Motor neuron (in vitro differentiated cells): ENCODE data around the gene MCL1. TPM values are rescaled to one million over a fixed set of nuclear protein-coding genes. Genes with fewer than 3 reads are reported as not detected.

Experiments
- ATAC-seq, 8 experiments: fragments of 200-7000 bp; cut with Tn5 transposase; replicated peaks in 6 of 8; 2 replicates each; pipeline ENCODE4 v1.8.0; 2021; ENCODE audit warnings: mild to moderate bottlenecking in 8 of 8, moderate library complexity in 8 of 8
- H3K27ac ChIP-seq, 2 donors: fragments of 250-450 bp; sonication (Bioruptor Pico); 2 replicates each; pipeline ENCODE4 v1.9.0; 2021; ENCODE audit warnings: antibody characterized with exemption in 2 of 2, mild to moderate bottlenecking in 2 of 2, moderate library complexity in 1 of 2
- H3K4me1 ChIP-seq, 2 donors: fragments of 250-450 bp; sonication (Bioruptor Pico); replicated peaks in 1 of 2; 2 replicates each; pipeline ENCODE4 v1.6.1; 2021; ENCODE audit warnings: antibody characterized with exemption in 2 of 2, mild to moderate bottlenecking in 2 of 2, moderate library complexity in 1 of 2
- H3K4me3 ChIP-seq, 5 donors: fragments of 250-450 bp; sonication (Bioruptor Pico); 2 replicates each; pipeline ENCODE4 v1.9.0; 2021; ENCODE audit warnings: antibody characterized with exemption in 5 of 5, mild to moderate bottlenecking in 5 of 5, moderate library complexity in 4 of 5
- WGBS, 10 experiments: fragments of 450-650 bp; shearing (Covaris generic); methylation state at CpG; one replicate each; pipeline ENCODE4 v1.0.0; 2022; 5-methylcytosine and 5-hydroxymethylcytosine counted together
- in situ Hi-C, 9 experiments: fragments of 400-800 bp; cut with MboI; loops; one replicate each; pipeline ENCODE4 v1.15.0; 2021; ENCODE audit warnings: low sequenced_read_pairs in 9 of 9, low pct_unique_long_range_greater_than_20kb in 2 of 9; ENCODE audit not compliant: unreplicated experiment in 9 of 9
- total RNA-seq, 8 experiments: library from RNA; unstranded; fragments of 300-600 nt; gene quantifications; 2 replicates each; pipeline versions ENCODE4 v1.2.3 to v1.2.4, GENCODE V29; 2022

MCL1 gene
- total RNA-seq, 8 experiments from 2014 or later = 125 to 182 (median 142) TPM

- Histone ChIP-seq H3K27ac (peak overlapping the region in 1 of 2 donors; percentile 90), H3K4me3 (no peak overlapping the region), H3K4me1 (peaks cover 33 to 43% of the 10 kb centered on the region in 2 donors)
- ATAC-seq = no peak
- in situ Hi-C loops = loop anchor here in 1 of 9 experiments (25.0 kb wide), 1 partner anchor 101 kb away; no protein-coding TSS in a partner anchor
- 0 to 100% (median 79%) methylated on average over 1 to 3 of the region's 4 CpGs; no CpG with 5 or more reads in 1 of the 10 experiments for WGBS, 10 experiments
Measured at GRCh38 chr1:150563340-150564038, 15.9 kb downstream of the MCL1 start.

- H3K4me1 ChIP-seq = peaks cover 25 to 35% of the 10 kb centered on the region in 2 donors
- H3K27ac ChIP-seq = peak overlapping the region; percentile 82 to 90
- ATAC-seq = peak in 3 of 8 experiments; percentile 0 to 1 (median 0)
- WGBS, 10 experiments = 0 to 13% (median 0%) methylated on average over 1 to 4 of the region's 4 CpGs; no CpG with 5 or more reads in 5 of the 10 experiments
- H3K4me3 ChIP-seq = peak overlapping the region; percentile 23 to 42 (median 31)
- in situ Hi-C loops = loop anchor here in 1 of 9 experiments (25.0 kb wide), 1 partner anchor 100 kb away; no protein-coding TSS in a partner anchor
Measured at GRCh38 chr1:150562446-150563339, 16.7 kb downstream of the MCL1 start.

DNA sequence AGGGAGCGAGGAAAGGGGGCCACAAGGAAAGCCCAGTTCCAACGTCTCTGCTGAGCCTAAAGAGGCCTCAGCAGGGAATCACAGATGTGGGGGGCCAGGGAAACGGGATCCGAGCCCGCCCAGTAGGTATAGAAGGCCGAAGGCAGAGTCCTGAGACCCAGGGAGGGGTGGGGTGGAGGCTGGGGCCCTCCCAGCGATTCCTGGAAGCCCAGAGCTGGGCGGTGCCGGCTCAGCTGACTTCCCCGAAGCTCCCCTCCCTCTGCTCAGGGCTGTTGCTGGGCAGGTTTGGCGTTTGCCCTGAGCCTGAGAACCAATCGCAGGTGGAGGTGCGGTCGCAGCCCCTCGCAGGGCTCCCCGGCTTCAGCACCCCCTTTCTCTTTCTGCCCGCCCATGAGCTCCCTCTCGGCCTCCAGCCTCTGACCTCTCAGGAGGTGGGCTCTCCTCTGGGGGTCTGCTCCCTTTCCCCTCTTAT is 17.4 kb downstream of the MCL1 start:
- ATAC-seq = peak; percentile 17 to 70 (median 56)
- peak overlapping the region; percentile 82 to 90 for H3K27ac ChIP-seq
- in situ Hi-C loops = loop anchor here in 1 of 9 experiments (25.0 kb wide), 1 partner anchor 100 kb away; no protein-coding TSS in a partner anchor
- peaks cover 19 to 29% of the 10 kb centered on the region in 2 donors for H3K4me1 ChIP-seq
- 0 to 10% (median 0%) methylated on average over 2 to 9 of the region's 18 CpGs; no CpG with 5 or more reads in 3 of the 10 experiments for WGBS, 10 experiments
- H3K4me3 ChIP-seq = peak overlapping the region; percentile 23 to 42 (median 31)

GRCh38 chr1:150561254-150561973 is 18.0 kb downstream of the MCL1 start:
- peak; percentile 47 to 85 (median 82) for ATAC-seq
- Histone ChIP-seq H3K4me1 (peaks cover 19 to 25% of the 10 kb centered on the region in 2 donors), H3K4me3 (peak overlapping the region; percentile 23 to 42 (median 31)), H3K27ac (peak overlapping the region; percentile 82 to 90)
- in situ Hi-C loops = loop anchor here in 1 of 9 experiments (25.0 kb wide), 1 partner anchor 99 kb away; no protein-coding TSS in a partner anchor
- 0 to 5% (median 2%) methylated on average over 2 to 20 of the region's 32 CpGs; no CpG with 5 or more reads in 3 of the 10 experiments for WGBS, 10 experiments

- H3K4me1 ChIP-seq = peaks cover 19 to 25% of the 10 kb centered on the region in 2 donors
- 1 to 100% (median 60%) methylated on average over 1 to 14 of the region's 17 CpGs; no CpG with 5 or more reads in 4 of the 10 experiments for WGBS, 10 experiments
- in situ Hi-C loops = loop anchor here in 1 of 9 experiments (25.0 kb wide), 1 partner anchor 98 kb away; no protein-coding TSS in a partner anchor
Measured at GRCh38 chr1:150560576-150561253, 18.7 kb downstream of the MCL1 start.

DNA sequence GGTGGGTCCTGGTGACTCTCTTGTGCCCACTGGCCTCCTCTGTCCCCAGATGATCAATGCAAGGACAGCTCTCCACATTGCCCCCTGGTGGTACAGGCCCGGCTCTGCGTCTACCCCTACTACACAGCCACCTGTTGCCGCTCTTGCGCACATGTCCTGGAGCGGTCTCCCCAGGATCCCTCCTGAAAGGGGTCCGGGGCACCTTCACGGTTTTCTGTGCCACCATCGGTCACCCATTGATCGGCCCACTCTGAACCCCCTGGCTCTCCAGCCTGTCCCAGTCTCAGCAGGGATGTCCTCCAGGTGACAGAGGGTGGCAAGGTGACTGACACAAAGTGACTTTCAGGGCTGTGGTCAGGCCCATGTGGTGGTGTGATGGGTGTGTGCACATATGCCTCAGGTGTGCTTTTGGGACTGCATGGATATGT is 19.4 kb downstream of the MCL1 start:
- WGBS, 10 experiments = 9 to 44% (median 39%) methylated on average over 4 to 8 of the region's 9 CpGs; no CpG with 5 or more reads in 7 of the 10 experiments
- in situ Hi-C loops = loop anchor here in 1 of 9 experiments (25.0 kb wide), 1 partner anchor 98 kb away; no protein-coding TSS in a partner anchor
- no peak overlapping the region for H3K4me3 ChIP-seq
- H3K27ac ChIP-seq = no peak overlapping the region
- peaks cover 19 to 25% of the 10 kb centered on the region in 2 donors for H3K4me1 ChIP-seq
- no peak for ATAC-seq

More at GRCh38 chr1:150560576-150561253, 18.7 kb downstream of the MCL1 start:
- Histone ChIP-seq H3K27ac (peak overlapping the region; percentile 82 to 90), H3K4me3 (peak overlapping the region; percentile 23 to 42 (median 31))
- ATAC-seq = peak; percentile 10 to 74 (median 68)

DNA sequence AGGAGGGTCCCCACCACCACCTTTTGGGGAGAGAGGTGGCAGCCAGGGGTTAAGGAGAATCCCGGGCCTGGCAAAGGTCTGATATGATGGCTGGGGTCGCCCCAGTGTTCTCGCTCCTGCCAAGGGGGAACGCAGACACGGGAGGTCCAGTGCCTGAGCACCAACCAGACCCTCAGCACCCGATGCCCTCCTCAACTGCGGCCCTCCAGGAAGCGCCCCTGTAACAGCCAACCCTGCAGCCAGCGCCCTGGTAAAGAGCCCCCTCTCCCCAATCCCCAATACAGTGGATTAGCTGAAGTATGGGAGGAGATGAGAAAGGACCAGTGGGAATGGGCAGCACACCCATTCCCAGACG is 19.8 kb downstream of the MCL1 start:
- Histone ChIP-seq H3K4me1 (peaks cover 19 to 25% of the 10 kb centered on the region in 2 donors), H3K4me3 (no peak overlapping the region), H3K27ac (no peak overlapping the region)
- WGBS, 10 experiments = 51 to 71% methylated on average over 3 to 6 of the region's 10 CpGs; no CpG with 5 or more reads in 8 of the 10 experiments
- ATAC-seq = no peak
- in situ Hi-C loops = loop anchor here in 1 of 9 experiments (25.0 kb wide), 1 partner anchor 97 kb away; no protein-coding TSS in a partner anchor

GRCh38 chr1:150558761-150559655 is 20.4 kb downstream of the MCL1 start:
- H3K27ac ChIP-seq = no peak overlapping the region
- in situ Hi-C loops = loop anchor here in 1 of 9 experiments (25.0 kb wide), 1 partner anchor 97 kb away; no protein-coding TSS in a partner anchor
- ATAC-seq = no peak
- WGBS, 10 experiments = 83 to 100% (median 90%) methylated on average over 2 to 13 of the region's 28 CpGs; no CpG with 5 or more reads in 5 of the 10 experiments
- H3K4me1 ChIP-seq = peaks cover 19 to 23% of the 10 kb centered on the region in 2 donors
- no peak overlapping the region for H3K4me3 ChIP-seq

DNA sequence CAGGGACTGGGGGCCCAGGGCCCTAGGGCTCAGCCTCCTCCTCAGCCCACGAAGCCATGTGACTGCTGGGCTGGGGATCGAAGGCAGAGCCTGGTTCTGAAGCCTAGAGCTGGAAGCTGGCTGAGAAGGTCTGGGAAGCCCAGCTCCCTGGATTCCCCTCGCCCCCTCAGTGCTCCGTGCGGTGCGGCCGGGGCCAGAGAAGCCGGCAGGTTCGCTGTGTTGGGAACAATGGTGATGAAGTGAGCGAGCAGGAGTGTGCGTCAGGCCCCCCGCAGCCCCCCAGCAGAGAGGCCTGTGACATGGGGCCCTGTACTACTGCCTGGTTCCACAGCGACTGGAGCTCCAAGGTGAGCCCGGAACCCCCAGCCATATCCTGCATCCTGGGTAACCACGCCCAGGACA is 21.1 kb downstream of the MCL1 start:
- H3K4me1 ChIP-seq = peaks cover 16 to 18% of the 10 kb centered on the region in 2 donors
- ATAC-seq = no peak
- in situ Hi-C loops = loop anchor here in 1 of 9 experiments (25.0 kb wide), 1 partner anchor 96 kb away; no protein-coding TSS in a partner anchor
- 68 to 95% (median 77%) methylated on average over 4 to 8 of the region's 15 CpGs; no CpG with 5 or more reads in 7 of the 10 experiments for WGBS, 10 experiments
- H3K4me3 ChIP-seq = no peak overlapping the region
- H3K27ac ChIP-seq = no peak overlapping the region

DNA sequence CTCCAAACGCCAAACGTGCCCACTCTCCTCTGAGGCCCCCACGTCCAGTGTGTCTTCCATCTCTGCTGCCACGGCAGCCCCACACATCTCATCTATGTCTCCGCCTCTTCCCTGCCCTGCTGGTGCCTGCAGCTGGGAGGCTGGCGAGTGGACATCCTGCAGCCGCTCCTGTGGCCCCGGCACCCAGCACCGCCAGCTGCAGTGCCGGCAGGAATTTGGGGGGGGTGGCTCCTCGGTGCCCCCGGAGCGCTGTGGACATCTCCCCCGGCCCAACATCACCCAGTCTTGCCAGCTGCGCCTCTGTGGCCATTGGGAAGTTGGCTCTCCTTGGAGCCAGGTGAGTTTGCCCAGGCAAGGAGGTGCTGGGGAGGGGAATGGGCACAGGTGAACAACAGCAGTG is 21.6 kb downstream of the MCL1 start:
- ATAC-seq = no peak
- no peak overlapping the region for H3K27ac ChIP-seq
- WGBS, 10 experiments = 57 to 87% (median 82%) methylated on average over 4 to 13 of the region's 15 CpGs; no CpG with 5 or more reads in 6 of the 10 experiments
- H3K4me1 ChIP-seq = peaks cover 11 to 14% of the 10 kb centered on the region in 2 donors
- no peak overlapping the region for H3K4me3 ChIP-seq
- in situ Hi-C loops = loop anchor here in 1 of 9 experiments (25.0 kb wide), 1 partner anchor 96 kb away; no protein-coding TSS in a partner anchor
